Measurements from ENCODE around the gene GAL3ST2.
"Not testable (repeated sequence)": the region's sequence is repeated elsewhere in the genome, so short reads cannot be mapped to it uniquely, and the experiment has no call there.

GAL3ST2 gene

GRCh38 chr2:241750076-241750840 is 26.4 kb upstream of the GAL3ST2 start:
- Histone ChIP-seq H3K9me3 (ENCODE audit: control insufficient read depth, low read depth, low read length) (no peaks in the 10 kb centered on the region), H3K36me3 (ENCODE audit: control insufficient read depth, low read depth, low read length) (no peaks in the 10 kb centered on the region), H3K27me3 (ENCODE audit: control insufficient read depth, insufficient read depth, low read length) (no peaks in the 10 kb centered on the region), H3K4me3 (ENCODE audit: low read length) (no peak overlapping the region), H3K27ac (ENCODE audit: low read length) (no peak overlapping the region), H3K4me1 (ENCODE audit: control insufficient read depth, low read depth, low read length) (no peaks in the 10 kb centered on the region), H3K9ac (ENCODE audit: low read length) (no peak overlapping the region)

GRCh38 chr2:241751152-241751551 is 25.5 kb upstream of the GAL3ST2 start:
- no peaks in the 10 kb centered on the region for H3K27me3 ChIP-seq (ENCODE audit: control insufficient read depth, insufficient read depth, low read length)
- no peaks in the 10 kb centered on the region for H3K4me1 ChIP-seq (ENCODE audit: control insufficient read depth, low read depth, low read length)
- no peak overlapping the region for H3K9ac ChIP-seq (ENCODE audit: low read length)
- no peak overlapping the region for H3K27ac ChIP-seq (ENCODE audit: low read length)
- no peaks in the 10 kb centered on the region for H3K9me3 ChIP-seq (ENCODE audit: control insufficient read depth, low read depth, low read length)
- no peaks in the 10 kb centered on the region for H3K36me3 ChIP-seq (ENCODE audit: control insufficient read depth, low read depth, low read length)
- H3K4me3 ChIP-seq (ENCODE audit: low read length), result no peak overlapping the region

GRCh38 chr2:241751776-241752175 is 24.8 kb upstream of the GAL3ST2 start:
- no peaks in the 10 kb centered on the region for H3K4me1 ChIP-seq (ENCODE audit: control insufficient read depth, low read depth, low read length)
- H3K27ac ChIP-seq (ENCODE audit: low read length), result no peak overlapping the region
- H3K9ac ChIP-seq (ENCODE audit: low read length), result no peak overlapping the region
- H3K4me3 ChIP-seq (ENCODE audit: low read length), result no peak overlapping the region
- no peaks in the 10 kb centered on the region for H3K27me3 ChIP-seq (ENCODE audit: control insufficient read depth, insufficient read depth, low read length)
- H3K36me3 ChIP-seq (ENCODE audit: control insufficient read depth, low read depth, low read length), result no peaks in the 10 kb centered on the region
- H3K9me3 ChIP-seq (ENCODE audit: control insufficient read depth, low read depth, low read length), result no peaks in the 10 kb centered on the region

- H3K4me3 ChIP-seq (ENCODE audit: low read length), result no peak overlapping the region
- H3K27me3 ChIP-seq (ENCODE audit: control insufficient read depth, insufficient read depth, low read length), result no peaks in the 10 kb centered on the region
- no peak overlapping the region for H3K27ac ChIP-seq (ENCODE audit: low read length)
- no peak overlapping the region for H3K9ac ChIP-seq (ENCODE audit: low read length)
- no peaks in the 10 kb centered on the region for H3K4me1 ChIP-seq (ENCODE audit: control insufficient read depth, low read depth, low read length)
- no peaks in the 10 kb centered on the region for H3K36me3 ChIP-seq (ENCODE audit: control insufficient read depth, low read depth, low read length)
- no peaks in the 10 kb centered on the region for H3K9me3 ChIP-seq (ENCODE audit: control insufficient read depth, low read depth, low read length)
These were observed 24.4 kb upstream of the GAL3ST2 start for GRCh38 chr2:241752253-241752652.

GRCh38 chr2:241752689-241753276 is 23.8 kb upstream of the GAL3ST2 start:
- H3K9me3 ChIP-seq (ENCODE audit: control insufficient read depth, low read depth, low read length), result no peaks in the 10 kb centered on the region
- no peak overlapping the region for H3K9ac ChIP-seq (ENCODE audit: low read length)
- no peaks in the 10 kb centered on the region for H3K4me1 ChIP-seq (ENCODE audit: control insufficient read depth, low read depth, low read length)
- H3K36me3 ChIP-seq (ENCODE audit: control insufficient read depth, low read depth, low read length), result no peaks in the 10 kb centered on the region
- H3K27ac ChIP-seq (ENCODE audit: low read length), result no peak overlapping the region
- no peaks in the 10 kb centered on the region for H3K27me3 ChIP-seq (ENCODE audit: control insufficient read depth, insufficient read depth, low read length)
- H3K4me3 ChIP-seq (ENCODE audit: low read length), result no peak overlapping the region

GRCh38 chr2:241753493-241753892 is 23.1 kb upstream of the GAL3ST2 start:
- Histone ChIP-seq H3K4me1 (ENCODE audit: control insufficient read depth, low read depth, low read length) (no peaks in the 10 kb centered on the region), H3K27me3 (ENCODE audit: control insufficient read depth, insufficient read depth, low read length) (no peaks in the 10 kb centered on the region), H3K27ac (ENCODE audit: low read length) (no peak overlapping the region), H3K9ac (ENCODE audit: low read length) (no peak overlapping the region), H3K9me3 (ENCODE audit: control insufficient read depth, low read depth, low read length) (no peaks in the 10 kb centered on the region), H3K36me3 (ENCODE audit: control insufficient read depth, low read depth, low read length) (no peaks in the 10 kb centered on the region), H3K4me3 (ENCODE audit: low read length) (no peak overlapping the region)

- no peak overlapping the region for H3K9ac ChIP-seq (ENCODE audit: low read length)
- H3K4me1 ChIP-seq (ENCODE audit: control insufficient read depth, low read depth, low read length), result no peaks in the 10 kb centered on the region
- H3K4me3 ChIP-seq (ENCODE audit: low read length), result no peak overlapping the region
- no peaks in the 10 kb centered on the region for H3K9me3 ChIP-seq (ENCODE audit: control insufficient read depth, low read depth, low read length)
- H3K36me3 ChIP-seq (ENCODE audit: control insufficient read depth, low read depth, low read length), result no peaks in the 10 kb centered on the region
- no peak overlapping the region for H3K27ac ChIP-seq (ENCODE audit: low read length)
- H3K27me3 ChIP-seq (ENCODE audit: control insufficient read depth, insufficient read depth, low read length), result no peaks in the 10 kb centered on the region
These were observed 22.6 kb upstream of the GAL3ST2 start for GRCh38 chr2:241754042-241754441.

GRCh38 chr2:241755166-241755565 is 21.5 kb upstream of the GAL3ST2 start:
- Histone ChIP-seq H3K36me3 (ENCODE audit: control insufficient read depth, low read depth, low read length) (no peaks in the 10 kb centered on the region), H3K4me1 (ENCODE audit: control insufficient read depth, low read depth, low read length) (no peaks in the 10 kb centered on the region), H3K9me3 (ENCODE audit: control insufficient read depth, low read depth, low read length) (no peaks in the 10 kb centered on the region), H3K4me3 (ENCODE audit: low read length) (no peak overlapping the region), H3K9ac (ENCODE audit: low read length) (no peak overlapping the region), H3K27ac (ENCODE audit: low read length) (no peak overlapping the region), H3K27me3 (ENCODE audit: control insufficient read depth, insufficient read depth, low read length) (no peaks in the 10 kb centered on the region)

- no peaks in the 10 kb centered on the region for H3K36me3 ChIP-seq (ENCODE audit: control insufficient read depth, low read depth, low read length)
- no peak overlapping the region for H3K27ac ChIP-seq (ENCODE audit: low read length)
- no peaks in the 10 kb centered on the region for H3K9me3 ChIP-seq (ENCODE audit: control insufficient read depth, low read depth, low read length)
- H3K4me3 ChIP-seq (ENCODE audit: low read length), result no peak overlapping the region
- no peaks in the 10 kb centered on the region for H3K27me3 ChIP-seq (ENCODE audit: control insufficient read depth, insufficient read depth, low read length)
- H3K4me1 ChIP-seq (ENCODE audit: control insufficient read depth, low read depth, low read length), result no peaks in the 10 kb centered on the region
- H3K9ac ChIP-seq (ENCODE audit: low read length), result no peak overlapping the region
These were observed 20.8 kb upstream of the GAL3ST2 start for GRCh38 chr2:241755777-241756176.

- no peak overlapping the region for H3K9ac ChIP-seq (ENCODE audit: low read length)
- no peak overlapping the region for H3K27ac ChIP-seq (ENCODE audit: low read length)
- no peaks in the 10 kb centered on the region for H3K9me3 ChIP-seq (ENCODE audit: control insufficient read depth, low read depth, low read length)
- H3K4me1 ChIP-seq (ENCODE audit: control insufficient read depth, low read depth, low read length), result no peaks in the 10 kb centered on the region
- H3K4me3 ChIP-seq (ENCODE audit: low read length), result no peak overlapping the region
- H3K36me3 ChIP-seq (ENCODE audit: control insufficient read depth, low read depth, low read length), result no peaks in the 10 kb centered on the region
- H3K27me3 ChIP-seq (ENCODE audit: control insufficient read depth, insufficient read depth, low read length), result no peaks in the 10 kb centered on the region
These were observed 17.4 kb upstream of the GAL3ST2 start for GRCh38 chr2:241759067-241759807.

GRCh38 chr2:241759893-241760292 is 16.7 kb upstream of the GAL3ST2 start:
- not testable (repeated sequence) for H3K4me1 ChIP-seq (ENCODE audit: control insufficient read depth, low read depth, low read length); H3K27ac ChIP-seq (ENCODE audit: low read length); H3K36me3 ChIP-seq (ENCODE audit: control insufficient read depth, low read depth, low read length); H3K27me3 ChIP-seq (ENCODE audit: control insufficient read depth, insufficient read depth, low read length); H3K9me3 ChIP-seq (ENCODE audit: control insufficient read depth, low read depth, low read length); H3K4me3 ChIP-seq (ENCODE audit: low read length); H3K9ac ChIP-seq (ENCODE audit: low read length)
